ENCODE data around the gene TMEM132A.

TMEM132A gene

DNA sequence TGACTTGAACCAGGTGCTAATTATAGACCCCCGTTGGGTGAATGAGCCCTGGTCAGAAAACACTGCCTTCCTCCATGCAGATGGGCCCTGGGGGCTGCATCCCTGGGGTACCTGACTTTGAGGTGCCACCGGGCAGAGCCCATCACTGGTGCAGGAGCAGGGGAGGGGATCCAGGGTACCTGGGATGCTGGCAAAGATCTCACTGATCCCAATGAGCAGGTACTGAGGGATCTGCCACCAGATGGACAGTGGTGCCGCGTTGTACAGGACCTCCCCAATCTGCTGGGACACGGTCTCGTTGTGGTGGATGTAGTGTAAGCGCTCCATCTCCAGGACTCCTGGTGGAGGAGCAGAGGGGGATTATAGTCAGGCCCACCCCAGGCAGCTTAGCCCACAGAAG is 15.0 kb downstream of the TMEM132A start:
- DNase-seq = no peak

DNA sequence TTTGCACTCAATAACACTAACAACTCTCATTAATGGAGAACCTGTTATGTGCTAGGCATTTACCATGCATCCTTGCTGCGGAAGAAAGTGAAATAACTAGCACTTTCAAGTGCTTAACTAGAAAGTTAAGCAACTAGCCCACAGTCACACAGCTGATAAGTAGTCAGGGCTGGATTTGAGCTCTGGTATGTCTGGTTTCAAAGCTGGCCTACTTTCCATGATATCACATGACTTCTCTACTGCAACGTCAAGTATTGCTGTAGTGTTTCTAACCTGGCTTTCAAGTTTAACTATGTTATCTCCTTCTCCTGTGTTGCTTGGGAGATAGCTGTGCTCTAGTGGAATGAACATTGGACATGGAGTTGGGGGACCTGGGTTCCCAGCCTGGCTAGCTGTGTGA is 15.6 kb downstream of the TMEM132A start:
- DNase-seq = no peak

DNA sequence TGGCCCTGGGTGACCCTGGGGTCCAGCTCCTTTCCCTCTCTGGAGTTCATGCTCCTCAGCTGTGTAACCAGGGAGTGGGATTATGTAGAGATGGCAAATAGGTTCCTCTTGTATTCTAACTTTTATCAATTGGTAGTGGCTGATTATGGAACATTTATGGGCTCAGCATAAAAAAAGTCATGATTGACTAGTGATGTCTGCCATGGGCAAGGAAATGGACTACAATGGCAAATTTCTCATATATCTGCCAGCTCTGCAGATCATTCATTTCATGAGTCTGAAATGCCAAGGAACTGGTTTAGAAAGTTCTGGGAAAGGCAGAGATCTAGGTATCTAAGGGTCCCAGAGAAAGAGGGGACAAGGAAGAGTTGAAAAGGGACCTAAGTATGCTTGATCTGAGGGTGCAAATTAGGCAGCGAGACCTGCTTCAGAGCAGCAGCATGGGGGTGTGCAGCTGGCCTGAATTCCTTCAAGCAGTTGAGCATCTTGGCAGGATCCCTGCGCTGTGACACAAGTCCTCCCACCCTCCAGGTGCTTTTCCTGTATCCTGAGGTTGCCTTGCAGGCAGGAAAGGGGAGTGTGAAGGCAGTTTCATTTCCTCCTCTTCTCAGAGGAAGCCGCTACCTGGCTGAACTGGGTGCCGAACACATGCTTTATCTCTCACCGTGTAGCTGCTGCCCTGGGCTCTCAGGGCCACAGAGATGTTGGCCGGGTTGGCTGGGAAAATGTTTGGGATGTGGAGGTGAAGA is 17.3 kb downstream of the TMEM132A start:
- DNase-seq = no peak

DNA sequence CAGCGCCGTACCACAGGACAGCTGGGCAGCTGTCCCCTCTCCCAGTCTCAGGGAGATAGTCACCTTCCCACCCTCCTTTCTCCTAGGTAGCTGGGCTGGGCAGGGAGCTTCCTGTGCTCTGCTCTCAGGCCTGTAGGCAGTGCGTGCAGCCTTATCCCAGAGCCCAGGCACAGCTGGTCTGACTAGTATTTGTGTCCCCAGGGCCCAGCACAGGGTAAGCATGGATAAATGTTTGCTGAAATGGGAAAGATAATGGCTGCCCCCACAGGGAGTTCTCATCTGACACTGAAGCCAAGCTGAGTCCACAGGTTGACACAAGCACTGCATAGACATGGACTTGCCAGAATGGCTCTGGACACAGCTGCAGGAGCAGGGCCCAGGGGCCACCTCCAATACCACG is 18.0 kb downstream of the TMEM132A start:
- DNase-seq = no peak

DNA sequence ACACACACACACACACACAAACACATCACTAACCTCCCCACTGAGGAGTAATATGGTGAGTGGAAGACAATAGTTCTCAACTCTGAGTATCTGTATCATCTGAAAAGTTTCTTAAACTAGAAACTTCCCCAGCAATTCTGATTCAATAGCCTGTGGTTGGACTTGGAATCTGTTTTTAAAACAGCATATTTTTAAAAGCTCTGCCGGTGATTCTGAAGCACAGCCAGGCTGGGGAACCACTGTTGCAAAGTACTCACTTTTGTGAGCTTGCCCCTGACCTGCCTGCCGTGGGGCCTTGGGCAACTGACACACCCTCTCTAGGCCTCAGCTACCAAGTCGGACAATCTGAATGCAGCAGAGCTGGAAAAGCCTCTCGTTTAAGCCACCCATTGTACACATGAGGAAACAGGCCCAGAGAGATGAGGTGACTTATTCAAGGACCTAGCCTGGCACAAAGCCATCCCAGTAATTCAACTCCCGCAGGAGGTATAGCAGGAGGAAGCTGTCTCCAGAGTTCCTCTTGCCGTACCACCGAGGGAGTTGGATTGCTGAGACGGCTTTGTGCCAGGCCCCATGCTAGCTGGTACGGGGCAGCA is 18.8 kb downstream of the TMEM132A start:
- DNase-seq = no peak

DNA sequence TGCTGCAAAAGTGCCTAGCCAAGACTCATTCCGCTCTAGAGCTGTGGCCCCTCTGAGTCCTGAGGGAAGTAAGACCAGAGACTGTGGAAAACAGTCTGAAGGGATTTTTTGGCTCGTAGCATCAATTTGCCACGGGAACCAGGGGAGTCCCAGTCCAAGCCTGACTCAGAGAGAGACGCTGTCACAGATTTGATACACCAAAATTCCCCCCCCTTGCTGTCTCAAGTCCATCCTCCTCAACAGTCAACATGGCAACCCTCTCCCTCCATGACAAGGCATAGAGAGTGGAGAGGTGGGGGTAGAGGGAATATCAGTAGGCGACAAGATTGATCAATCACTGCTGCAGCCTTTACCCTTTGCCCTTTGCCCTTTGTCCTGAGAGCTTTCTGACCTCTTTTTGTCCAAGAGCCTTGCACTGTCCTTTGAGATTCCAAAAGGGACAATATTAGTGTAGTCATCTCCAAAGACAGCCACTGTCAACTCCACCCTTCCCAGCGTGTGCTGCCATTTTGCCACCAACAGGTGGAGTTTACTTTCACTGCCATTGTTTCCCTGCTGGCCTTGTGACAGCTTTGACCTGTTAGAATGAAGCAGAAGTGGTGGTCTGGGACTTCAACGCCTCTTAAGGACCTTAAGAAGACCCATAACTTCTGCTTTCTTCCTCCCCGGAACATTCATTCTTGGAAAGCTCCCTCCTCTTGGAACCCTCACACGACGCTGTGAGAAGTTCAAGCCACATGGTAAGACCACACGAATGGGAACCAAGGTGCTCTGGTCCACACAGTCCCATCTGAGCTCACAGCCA is 20.4 kb downstream of the TMEM132A start:
- no peak for DNase-seq

DNA sequence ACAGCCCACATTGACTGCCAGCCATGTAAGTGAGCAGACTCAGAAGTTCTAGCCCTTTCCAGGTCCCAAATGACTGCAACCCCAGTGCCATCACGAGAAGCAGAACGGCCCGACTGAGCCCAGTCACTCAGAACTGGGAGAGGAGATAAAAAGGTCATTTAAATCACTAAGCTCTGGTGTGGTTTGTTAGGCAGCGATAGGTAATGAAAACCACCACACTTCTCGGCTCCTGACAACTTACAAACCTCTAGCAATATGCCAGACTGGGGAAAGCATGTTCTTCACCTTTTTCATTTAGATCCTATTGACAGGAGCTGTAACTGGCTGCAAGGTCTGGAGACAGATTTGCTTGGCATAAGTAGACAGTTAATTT is 21.0 kb downstream of the TMEM132A start:
- DNase-seq = no peak

DNA sequence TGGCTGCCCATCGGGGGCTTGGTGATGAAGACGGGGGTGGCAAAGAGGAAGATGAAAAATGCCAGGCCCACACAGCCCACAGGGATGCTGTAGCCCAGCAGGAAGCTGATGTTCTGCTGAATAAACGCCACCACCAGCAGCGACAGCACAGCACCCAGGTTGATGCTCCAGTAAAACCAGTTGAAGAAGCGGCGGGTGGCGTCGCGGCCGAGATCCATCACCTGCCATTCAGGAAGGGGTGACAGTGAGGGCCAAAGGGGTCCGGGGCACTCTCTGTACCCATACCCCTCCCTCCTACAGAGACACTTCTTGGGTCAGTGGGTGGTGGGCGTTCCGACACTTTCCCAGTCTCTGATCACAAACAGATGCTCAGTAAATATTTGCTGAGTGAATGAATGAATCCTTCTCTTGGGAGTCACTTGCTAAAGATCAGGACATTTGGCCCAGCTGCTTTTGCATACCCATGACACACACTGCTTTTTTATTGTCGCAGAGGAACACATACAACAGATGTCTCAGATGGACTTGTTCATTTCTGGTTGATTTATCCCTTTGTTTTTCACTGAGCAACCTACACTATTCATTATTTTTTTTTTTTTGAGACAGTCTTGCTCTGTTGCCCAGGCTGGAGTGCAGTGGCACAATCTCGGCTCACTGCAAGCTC is 22.5 kb downstream of the TMEM132A start:
- no peak for DNase-seq

DNA sequence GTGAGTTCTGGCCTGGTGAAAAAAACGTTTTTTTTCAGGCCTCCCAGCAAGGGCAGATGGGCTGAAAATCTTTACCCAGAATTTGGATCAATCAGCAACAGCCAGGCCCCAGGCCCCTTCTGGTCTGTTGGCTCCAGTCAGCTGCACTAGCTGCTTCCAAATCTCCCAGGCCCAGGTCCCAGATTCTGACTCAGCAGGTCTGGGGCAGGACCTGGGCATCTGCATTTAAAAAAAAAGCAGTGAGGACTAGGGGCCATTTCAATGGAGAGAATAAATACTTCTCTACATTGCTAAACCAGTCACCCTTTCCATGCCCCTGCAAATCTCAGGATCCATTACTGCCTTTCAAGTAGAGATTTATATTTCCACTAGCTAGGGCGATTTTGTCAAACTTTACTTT is 23.4 kb downstream of the TMEM132A start:
- DNase-seq = no peak

DNA sequence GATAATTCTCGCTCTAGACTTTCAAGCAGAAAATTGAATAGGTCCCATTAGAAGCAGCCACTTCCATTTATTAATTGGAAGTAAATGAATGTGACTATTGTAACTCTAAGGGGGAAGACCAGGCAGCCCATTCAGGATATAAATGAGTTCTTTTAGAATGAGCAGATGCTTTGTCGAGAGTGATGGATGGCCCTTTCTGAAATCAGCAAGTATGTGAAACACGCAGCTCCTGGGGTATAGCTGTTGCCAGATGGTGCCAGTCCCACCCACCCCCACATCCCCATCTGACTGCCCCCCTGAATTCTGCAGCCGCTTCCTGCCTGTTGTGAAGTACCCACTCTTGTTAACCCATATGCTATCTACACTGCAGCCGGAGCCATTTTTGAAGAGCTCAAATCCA is 24.0 kb downstream of the TMEM132A start:
- DNase-seq = no peak

DNA sequence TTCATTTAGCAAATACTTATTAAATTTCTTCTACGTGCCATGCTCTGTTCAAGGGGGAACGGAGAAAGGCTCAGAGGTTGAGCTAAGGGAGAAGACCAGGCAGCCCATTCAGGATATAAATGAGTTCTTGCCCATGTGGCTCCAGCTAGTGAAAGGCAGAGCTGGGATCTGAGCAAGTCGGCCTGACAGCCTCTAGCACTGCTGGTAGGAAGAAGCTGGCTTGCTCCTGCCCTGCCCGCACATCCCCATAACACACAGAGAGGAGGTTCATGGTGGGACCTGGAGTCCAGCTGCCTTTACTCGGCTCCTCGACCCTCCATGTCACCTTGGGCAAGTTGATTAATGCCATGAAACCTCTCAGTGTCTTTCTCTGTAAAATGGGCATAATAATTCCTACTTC is 25.8 kb downstream of the TMEM132A start:
- no peak for DNase-seq

DNA sequence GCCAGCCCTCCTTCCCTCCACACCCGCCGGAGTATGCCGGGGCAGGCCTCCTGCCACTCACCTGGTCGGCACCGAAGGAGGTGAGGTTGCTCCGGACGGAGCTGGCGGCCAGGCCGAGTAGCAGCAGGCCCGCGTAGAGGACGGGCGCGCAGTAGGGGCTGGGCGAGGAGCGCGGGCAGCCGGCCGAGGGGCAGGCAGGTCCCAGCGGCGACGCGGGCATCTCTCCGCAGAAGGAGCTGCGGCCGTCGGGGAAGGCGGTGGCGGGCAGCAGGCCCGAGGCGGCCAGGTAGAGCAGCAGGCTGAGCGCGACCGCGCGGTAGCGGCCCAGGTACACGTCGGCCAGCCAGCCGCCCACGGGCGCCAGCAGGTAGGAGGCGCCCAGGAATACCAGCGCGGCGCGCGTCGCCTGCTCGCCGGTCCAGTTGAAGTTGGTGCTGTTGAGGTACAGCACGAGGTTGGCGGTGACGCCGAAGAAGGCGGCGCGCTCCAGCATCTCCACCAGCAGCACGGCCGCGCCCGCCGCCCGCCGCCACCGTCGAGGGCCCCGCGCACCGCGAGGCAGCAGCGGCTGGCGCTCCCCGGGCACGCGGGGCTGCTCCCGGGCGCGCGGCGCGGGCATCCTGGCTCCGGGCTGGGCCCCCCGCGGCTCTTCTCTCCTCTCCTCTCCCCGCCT is 26.8 kb downstream of the TMEM132A start:
- DNase-seq = no peak

DNA sequence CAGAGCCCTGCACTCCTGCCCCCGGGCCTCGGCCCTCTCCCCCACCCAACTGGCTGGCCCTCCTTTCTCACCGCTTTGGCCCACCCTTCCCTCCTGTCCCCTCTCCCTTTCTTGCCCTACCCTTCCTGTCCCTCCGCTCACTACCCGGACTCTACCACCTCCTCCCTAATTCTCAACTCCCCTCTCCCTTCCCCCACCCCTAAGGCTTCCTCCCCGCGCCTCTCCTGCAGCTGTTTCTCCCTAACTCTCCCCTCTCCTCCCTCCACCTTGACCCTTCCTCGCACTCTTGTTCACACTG is 27.3 kb downstream of the TMEM132A start:
- no peak for DNase-seq

DNA sequence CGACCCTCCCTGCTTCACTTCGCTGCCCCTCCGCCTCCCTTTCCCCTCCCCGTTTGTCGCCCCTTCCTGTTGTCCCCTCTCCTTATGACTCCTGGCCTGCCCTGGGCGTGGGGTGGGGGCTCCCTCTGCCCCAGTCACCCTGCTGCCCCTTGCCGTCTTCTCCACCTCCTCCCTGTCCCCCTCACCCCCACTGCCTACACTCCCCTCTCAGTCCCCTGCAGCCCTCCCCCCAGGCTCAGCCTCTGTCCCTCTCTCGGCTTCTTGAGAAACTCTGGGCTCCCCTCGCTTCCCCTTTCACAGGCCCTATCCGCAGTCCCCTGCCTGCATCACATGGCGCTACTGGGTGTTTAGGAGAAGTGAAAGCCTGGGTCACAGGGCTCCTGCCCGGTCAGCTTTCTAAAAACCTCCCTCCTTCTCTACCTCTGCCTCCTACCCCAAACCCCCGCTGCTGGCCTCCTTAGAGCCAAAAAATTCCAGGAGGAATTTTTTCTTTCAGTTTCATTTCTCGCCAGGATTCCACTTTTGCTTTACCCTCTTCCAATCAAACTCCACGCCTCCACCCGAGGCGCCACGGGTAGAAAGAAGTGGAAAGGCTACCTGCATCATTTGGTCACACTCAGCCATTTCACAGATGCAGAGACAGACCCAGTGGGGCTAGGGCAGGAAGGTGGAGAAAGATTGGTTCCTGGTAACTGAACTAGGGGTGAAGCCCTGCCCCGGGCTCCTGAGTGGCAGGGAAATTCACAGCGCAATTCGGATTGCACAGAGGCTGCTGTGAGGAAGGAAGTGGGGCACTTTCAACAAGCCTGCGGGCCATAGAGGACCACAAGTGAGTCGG is 27.9 kb downstream of the TMEM132A start, which contains the start of gene SLC15A3:
Gene SLC15A3 (minus strand): TSS at position 273 of the 838 bp plus-strand sequence. CDS start 625 bp downstream, outside the sequence.
- DNase-seq = peak; percentile 42

DNA sequence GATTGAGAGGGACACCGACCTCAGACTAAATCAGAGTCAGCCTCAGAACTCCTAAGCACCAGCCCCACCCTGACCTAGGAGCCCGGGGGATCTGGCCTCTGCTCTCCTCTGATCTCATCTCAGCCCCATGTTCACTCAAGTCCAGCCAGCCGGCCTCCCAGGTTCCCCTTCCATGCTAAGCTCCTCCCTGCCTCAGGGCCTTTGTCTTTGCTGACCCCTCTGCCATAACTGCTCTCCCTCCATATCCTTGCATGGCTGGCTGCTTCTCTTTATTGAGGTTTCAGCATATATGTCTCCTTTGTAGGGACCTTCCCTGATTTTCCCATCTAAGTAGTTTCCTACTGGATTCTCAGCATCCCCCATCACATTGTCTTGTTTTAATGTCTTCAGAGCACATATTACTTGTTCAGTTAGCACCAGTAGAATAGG is 28.5 kb downstream of the TMEM132A start:
- no peak for DNase-seq

DNA sequence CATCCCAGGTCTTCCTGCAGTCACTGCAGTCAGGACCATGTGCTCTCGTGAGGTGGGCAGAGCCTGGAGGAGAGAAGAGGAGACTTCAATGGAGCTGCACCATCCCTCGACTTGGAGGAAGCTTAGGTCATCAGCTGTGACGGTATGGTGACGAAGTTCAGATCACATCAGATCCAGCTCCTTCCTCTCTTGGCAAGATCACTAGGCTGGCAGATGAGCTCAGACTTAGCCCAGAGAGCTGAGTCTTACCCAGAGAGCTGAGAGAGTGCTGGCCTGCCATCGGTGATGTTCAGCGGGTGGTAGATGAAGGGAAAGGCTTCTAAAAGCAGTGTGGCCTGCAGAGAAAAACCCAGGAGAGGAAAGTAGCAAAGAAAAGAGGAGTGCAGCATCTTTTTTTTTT is 29.5 kb downstream of the TMEM132A start:
- DNase-seq = no peak

DNA sequence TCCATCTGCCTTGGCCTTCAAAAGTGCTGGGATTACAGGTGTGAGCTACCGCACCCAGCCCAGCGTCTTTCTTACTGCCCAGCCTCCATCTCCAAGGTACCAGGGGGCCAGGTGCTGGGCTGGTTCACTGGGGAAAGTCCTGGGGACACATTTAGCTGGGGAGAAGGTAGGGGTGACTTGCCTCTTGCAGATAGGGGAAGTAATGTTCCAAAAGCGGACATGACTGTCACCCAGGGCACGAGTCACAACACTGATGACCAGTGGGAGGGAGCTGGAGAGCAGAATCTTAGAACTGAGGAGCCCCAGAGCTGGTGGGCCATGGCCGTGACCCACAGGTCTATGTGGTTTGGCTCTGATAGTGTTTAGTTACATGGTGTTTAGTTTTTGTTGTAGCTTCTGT is 30.2 kb downstream of the TMEM132A start:
- DNase-seq = no peak

DNA sequence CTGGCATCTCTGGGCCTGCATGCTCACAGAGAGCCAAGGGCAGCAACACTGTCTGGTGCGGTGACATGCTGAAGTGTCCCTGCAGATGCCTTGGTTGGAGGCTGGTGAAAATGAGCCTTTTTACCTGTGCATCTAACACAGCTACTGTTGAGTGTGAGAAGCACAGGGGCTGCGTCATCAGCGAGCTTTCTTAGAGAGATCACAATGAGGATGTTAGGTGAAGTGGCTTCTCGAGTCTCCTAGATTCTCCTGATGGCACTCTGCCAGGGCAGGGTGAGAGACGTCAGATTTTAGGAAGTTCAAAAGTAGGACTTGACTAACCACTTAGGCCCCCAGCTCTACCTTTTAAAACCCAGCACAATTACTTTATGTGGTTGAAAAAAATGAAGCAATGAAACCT is 31.3 kb downstream of the TMEM132A start:
- no peak for DNase-seq

DNA sequence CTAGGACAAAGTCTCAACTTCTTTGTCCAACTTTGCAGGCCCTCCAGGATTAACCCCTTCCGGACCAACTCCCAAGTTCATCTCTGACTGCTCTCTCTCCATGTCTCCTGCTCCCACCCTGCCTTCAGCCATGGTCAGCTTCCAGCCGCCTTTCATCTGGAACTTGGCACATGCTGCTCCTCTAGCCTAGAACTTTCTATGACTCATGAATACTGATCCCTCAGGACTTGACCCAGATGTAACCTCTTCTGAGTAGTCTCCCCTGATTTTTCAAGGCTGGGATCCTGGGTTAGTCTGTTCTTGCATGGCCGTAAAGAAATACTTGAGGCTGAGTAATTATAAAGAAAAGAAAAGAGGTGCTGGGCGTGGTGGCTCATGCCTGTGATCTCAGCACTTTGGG is 32.9 kb downstream of the TMEM132A start:
- DNase-seq = no peak

DNA sequence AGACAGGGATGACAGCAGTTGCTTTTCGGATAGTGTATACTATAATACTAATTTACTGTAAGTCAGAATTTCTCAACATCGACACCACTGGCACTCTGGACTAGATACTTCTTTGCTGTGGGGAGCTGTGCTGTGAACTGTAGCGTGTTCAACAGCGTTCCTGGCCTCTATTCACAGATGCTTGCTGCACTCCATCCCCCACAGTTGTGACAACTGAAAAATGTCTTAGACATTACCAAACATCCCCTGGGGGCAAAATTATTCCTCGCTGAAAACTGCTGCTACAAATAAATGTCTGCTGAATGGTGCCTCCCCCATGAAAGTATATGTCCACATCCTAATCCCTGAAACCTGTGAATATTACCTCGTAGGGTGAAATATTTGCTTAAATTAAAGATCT is 35.2 kb downstream of the TMEM132A start:
- DNase-seq = no peak

DNA sequence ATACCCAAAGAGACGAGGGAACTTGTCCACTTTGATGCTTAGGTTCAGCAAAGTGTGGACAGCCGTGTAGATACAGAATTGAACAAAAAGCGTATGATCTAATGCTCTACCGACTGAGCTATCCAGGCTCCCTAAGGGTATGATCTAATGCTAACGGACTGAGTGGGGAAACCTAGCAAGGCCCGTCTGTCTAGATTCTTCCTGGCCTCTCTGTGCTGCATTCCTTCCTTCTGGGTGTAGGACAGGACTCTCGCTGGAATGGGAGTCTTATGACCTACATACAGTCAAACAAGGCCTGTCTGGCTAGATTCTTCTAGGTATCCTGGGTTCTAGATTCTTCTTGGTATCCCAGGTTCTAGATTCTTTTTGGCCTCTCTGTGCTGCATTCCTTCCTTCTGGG is 36.1 kb downstream of the TMEM132A start:
- no peak for DNase-seq

DNA sequence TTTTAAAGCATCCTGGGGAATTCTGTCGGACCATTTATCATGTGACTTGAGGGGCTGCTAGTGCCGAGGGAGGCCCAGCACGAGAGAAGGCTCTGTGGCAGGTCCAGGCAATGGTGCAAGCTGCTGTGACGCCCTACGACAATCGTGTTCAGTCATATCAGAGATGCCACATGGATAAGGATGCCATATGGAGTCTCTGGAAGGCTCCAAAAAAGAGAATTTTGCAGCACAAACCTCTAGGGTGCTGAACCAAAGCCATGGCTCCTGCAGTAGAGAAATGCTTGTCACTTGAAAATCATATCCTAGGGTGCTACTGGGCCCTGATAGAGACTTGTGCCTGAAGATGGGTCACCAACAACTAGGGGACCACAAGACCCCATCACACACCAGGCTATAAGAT is 40.5 kb downstream of the TMEM132A start:
- DNase-seq = no peak
